Measurements from ENCODE around the gene ROM1.

DNA sequence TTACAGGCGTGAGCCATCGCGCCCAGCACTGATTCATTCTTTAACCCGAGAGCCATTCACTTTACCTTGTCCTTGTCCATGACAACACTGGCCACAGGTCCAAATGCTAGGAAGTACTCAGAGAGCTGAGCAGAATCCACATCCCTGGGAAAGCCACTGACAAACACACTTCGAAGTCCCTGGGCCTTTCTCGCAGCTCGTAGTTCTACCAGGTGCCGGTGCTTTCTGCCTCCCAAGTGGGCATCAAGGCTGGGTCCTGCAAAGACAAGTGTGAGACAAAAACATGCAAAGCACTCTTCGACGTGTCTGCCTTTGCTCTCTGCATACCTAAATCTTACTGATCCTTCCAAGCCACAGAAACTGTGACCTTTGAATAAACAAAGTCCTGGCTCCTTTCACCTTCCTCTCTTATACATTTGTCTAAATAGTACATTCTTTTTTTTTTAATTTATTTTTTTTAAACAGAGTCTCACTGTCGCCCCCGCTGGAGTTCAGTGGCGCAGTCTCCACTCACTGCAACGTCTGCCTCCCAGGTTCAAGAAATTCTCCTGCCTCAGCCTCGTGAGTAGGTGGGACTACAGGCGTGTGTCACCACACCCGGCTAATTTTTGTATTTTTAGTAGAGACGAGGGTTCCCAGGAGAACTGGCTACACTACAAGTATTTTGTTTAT is 24.0 kb upstream of the ROM1 start:
- TF ChIP-seq SUZ12 (IDR thresholded peaks at IDR 0.05): no peak
- no peak for TF ChIP-seq FOXK2 (IDR thresholded peaks at IDR 0.05)
- TF ChIP-seq FOXM1 (IDR thresholded peaks at IDR 0.05; ENCODE audit: borderline replicate concordance): no peak
